ENCODE results near the gene TBX10.
"Not testable (repeated sequence)": the region's sequence is repeated elsewhere in the genome, so short reads cannot be mapped to it uniquely, and the experiment has no call there.

The TBX10 gene

GRCh38 chr11:67599149-67599548 is 40.4 kb downstream of the TBX10 start:
- DNase-seq (ENCODE audit: low read depth): no peak

- not testable (repeated sequence) for DNase-seq (ENCODE audit: low read depth)
These were observed 41.6 kb downstream of the TBX10 start for GRCh38 chr11:67597963-67598362.

DNA sequence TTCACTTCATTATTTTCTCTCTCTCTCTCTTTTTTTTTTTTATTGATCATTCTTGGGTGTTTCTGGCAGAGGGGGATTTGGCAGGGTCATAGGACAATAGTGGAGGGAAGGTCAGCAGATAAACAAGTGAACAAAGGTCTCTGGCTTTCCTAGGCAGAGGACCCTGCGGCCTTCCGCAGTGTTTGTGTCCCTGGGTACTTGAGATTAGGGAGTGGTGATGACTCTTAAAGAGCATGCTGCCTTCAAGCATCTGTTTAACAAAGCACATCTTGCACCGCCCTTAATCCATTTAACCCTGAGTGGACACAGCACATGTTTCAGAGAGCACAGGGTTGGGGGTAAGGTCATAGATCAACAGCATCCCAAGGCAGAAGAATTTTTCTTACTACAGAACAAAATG is 42.1 kb downstream of the TBX10 start:
- not testable (repeated sequence) for DNase-seq (ENCODE audit: low read depth)

GRCh38 chr11:67596753-67597300 is 42.7 kb downstream of the TBX10 start:
- DNase-seq (ENCODE audit: low read depth): no peak

GRCh38 chr11:67594480-67594879 is 45.1 kb downstream of the TBX10 start:
- DNase-seq (ENCODE audit: low read depth): no peak

GRCh38 chr11:67593565-67593905 is 46.0 kb downstream of the TBX10 start:
- no peak for DNase-seq (ENCODE audit: low read depth)

DNA sequence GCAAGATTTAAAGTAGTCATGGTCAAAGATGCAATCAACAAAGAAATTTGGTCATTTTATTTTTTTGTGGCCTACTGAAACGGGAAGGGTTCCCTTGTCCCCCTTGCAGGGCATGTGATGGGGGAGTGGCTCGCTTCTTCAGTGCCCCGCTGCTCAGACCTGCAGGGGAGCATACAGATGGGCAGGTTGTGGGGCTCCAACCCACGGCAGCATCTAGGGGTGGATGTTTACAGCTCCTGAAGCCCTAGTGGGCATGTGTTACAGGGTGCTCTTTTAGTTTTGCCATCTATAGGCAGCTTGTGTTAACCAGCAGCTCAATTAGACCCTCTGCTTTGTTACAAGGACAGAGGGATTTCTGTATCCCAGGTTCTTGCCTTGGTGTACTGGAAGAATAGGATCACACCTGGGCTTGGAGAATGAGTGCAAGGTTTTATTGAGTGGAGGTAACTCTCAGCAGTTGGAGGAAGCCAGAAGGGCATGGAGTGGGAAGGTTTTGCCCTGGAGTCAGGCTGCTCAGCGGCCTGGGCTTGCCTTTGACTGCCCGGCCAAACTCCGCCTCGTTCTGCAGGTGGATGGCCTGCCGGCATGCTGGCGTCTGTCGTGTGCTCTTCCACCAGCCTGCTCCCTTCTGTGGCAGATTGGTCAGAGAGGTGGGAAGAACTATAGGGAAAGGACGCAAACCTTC is 46.5 kb downstream of the TBX10 start:
- DNase-seq (ENCODE audit: low read depth): no peak

DNA sequence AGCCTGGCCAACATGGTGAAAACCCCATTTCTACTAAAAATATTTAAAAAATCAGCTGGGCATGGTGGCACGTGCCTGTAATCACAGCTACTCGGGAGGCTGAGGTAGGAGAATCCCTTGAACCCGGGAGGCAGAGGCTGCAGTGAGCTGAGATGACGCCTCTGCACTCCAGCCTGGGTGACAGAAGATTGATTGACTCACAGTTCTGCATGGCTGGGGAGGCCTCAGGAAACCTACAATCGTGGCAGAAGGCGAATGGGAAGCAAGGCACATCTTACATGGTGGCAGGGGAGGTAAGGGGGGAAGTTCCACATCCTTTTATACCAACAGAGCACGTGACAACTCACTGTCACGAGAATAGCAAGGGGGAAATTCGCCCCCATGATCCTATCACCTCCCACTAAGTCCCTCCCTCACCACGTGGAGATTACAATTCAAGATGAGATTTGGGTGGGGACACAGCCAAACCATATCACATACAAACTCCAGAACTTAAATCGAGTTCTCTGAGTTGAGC is 50.6 kb downstream of the TBX10 start:
- DNase-seq (ENCODE audit: low read depth): not testable (repeated sequence)

GRCh38 chr11:67588136-67588503 is 51.4 kb downstream of the TBX10 start:
- DNase-seq (ENCODE audit: low read depth): no peak

- no peak for DNase-seq (ENCODE audit: low read depth)
These were observed 52.9 kb downstream of the TBX10 start for GRCh38 chr11:67586568-67587250.

GRCh38 chr11:67585911-67586310 is 53.7 kb downstream of the TBX10 start:
- DNase-seq (ENCODE audit: low read depth): no peak

- no peak for DNase-seq (ENCODE audit: low read depth)
These were observed 54.4 kb downstream of the TBX10 start for GRCh38 chr11:67584881-67585873.

- no peak for DNase-seq (ENCODE audit: low read depth)
These were observed 55.2 kb downstream of the TBX10 start for GRCh38 chr11:67584205-67584880.

DNA sequence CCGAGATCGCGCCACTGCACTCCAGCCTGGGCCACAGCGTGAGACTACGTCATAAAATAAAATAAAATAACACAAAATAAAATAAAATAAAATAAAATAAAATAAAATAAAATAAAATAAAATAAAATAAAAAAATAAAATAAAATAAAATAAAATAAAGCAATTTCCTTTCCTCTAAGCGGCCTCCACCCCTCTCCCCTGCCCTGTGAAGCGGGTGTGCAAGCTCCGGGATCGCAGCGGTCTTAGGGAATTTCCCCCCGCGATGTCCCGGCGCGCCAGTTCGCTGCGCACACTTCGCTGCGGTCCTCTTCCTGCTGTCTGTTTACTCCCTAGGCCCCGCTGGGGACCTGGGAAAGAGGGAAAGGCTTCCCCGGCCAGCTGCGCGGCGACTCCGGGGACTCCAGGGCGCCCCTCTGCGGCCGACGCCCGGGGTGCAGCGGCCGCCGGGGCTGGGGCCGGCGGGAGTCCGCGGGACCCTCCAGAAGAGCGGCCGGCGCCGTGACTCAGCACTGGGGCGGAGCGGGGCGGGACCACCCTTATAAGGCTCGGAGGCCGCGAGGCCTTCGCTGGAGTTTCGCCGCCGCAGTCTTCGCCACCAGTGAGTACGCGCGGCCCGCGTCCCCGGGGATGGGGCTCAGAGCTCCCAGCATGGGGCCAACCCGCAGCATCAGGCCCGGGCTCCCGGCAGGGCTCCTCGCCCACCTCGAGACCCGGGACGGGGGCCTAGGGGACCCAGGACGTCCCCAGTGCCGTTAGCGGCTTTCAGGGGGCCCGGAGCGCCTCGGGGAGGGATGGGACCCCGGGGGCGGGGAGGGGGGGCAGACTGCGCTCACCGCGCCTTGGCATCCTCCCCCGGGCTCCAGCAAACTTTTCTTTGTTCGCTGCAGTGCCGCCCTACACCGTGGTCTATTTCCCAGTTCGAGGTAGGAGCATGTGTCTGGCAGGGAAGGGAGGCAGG is 56.0 kb downstream of the TBX10 start, which contains the start of gene GSTP1:
TSS of gene GSTP1 (plus strand) at position 566 of the 958 bp plus-strand sequence. CDS start at position 598, 32 bp downstream.
- peak; percentile 79 for DNase-seq (ENCODE audit: low read depth)

DNA sequence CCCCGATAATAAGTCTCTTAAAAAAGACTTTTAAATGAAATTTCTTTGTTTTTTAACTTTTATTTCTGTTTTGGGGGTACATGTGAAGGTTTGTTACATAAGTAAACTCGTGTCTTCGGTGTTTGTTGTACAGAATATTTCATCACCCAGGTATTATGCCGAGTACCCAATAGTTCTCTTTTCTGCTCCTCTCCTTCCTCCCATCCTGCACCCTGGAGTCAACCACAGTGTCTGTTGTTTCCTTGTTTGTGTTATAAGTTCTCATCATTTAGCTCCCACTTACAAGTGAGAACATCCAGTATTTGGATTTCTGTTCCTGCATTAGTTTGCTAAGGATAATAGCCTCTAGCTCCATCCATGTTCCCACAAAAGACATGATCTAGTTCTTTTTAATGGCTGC is 57.6 kb downstream of the TBX10 start:
- no peak for DNase-seq (ENCODE audit: low read depth)

GRCh38 chr11:67581469-67581868 is 58.1 kb downstream of the TBX10 start:
- no peak for DNase-seq (ENCODE audit: low read depth)

Measured in stimulated activated CD8-positive, alpha-beta memory T cell treated with anti-CD3 and anti-CD28 coated beads, Interleukin-4, amount 100 ng/mL, for 24 hours (primary cell).